Fibroblast of skin of right biceps (primary cell): ENCODE data around the gene RSPO4.

Source experiments
- DNase-seq: peaks from one replicate; pipeline ENCODE4 v3.0.0-alpha.2; 2013

RSPO4 gene

DNA sequence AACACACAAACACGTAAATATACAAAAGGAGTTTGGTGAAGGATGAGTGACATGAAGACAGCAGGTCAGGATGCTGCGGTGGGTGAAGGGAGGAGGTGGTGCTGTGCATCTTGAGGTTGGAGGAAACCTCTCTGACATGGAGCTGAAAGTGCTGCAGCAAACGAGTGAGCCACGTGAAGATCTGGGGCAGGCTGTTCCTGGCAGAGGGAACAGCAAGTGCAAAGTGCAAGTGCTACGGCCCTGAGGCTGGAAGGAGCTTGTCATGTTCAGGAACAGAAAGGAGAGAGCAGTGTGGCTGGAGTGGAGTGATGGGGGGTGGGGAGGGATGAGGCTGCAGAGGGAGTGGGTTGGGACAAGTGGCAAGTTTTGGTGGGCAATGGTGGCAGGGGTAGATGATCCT is 61.2 kb downstream of the RSPO4 start:
- no peak for DNase-seq

DNA sequence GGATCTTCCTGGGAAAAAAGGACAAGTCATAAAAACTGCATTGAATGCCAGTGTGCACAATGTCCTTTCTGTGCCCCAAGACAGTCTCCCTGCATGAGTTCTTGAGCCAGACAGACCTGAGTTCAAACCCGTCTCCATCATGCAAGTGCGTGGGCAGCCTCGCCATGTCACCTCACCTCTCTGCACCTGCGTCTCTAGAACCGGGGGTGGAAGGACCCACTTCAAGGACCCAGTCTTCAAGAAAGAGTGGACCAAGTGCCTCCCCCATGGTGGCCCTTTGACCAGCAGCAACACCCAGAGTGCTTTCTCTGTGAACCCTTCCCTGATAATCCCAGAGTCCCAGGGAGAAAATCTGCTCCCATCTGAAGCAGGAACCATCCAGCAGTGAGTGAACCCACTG is 62.5 kb downstream of the RSPO4 start:
- DNase-seq, result no peak

DNA sequence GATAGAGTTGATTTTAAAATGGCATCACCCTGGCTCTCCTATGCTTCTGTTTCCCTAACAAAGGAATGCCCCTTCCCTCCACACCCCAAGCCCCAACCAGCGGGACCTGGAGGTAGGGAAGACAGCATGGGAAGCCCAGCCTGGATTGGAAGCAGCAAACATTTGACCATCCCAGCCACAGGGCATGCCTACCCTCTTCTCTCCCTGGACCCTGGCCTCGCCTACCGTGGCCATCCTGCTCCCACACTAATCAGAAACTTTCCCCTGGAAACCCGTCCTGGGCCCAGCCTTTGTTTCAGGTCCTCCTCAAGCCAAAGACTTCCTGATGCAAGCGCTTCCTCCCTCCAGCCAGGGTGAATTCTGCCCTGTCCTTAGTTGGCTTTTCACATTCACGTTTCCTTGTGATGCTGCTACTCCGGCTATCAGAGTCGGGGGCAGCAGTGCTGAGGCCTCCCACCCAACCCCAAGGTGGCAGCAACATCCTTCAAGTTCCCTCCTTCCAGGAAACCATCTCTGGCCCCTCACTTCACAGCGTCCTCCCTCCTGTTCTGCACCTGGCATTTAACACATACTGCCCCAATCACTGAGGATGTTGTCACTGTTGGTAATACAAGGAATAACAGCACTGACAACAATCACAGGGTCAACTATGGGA is 67.8 kb downstream of the RSPO4 start:
- no peak for DNase-seq

DNA sequence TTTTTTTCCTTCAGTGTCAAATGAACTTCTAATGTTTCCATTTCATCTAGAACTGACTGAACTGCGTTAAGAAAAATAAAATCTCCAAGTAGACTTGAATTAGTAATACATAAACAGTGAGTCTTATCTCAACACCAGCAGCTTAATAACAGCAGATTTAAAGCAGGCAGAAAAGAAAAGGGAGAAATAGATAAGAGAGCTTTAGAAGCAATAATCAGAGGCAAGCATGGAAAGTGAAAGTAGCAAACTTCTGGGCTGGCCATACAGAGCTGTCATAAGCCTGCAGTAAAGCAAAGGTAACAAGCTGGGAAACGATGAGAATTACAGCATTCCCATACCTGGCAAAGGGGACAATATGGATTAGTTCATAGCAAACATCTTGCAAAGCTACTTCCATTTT is 69.1 kb downstream of the RSPO4 start:
- DNase-seq, result no peak

DNA sequence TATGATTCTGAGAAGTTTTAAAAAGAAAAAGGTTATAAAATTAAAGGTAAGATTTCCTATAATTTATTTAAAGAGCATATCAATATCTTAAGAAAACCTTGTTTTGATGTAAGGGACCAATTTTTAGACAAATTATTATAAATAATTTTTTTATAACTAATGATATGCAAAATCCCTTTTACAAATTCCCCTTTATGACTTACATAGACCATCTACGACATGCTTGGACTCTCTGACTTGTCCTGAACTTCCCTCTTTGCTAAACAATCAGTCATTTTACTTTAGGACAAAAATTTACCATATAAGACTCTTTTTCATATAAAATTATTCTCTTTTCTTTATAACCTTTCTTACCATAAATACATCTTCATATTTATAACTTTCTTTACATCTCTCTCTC is 70.7 kb downstream of the RSPO4 start:
- no peak for DNase-seq

DNA sequence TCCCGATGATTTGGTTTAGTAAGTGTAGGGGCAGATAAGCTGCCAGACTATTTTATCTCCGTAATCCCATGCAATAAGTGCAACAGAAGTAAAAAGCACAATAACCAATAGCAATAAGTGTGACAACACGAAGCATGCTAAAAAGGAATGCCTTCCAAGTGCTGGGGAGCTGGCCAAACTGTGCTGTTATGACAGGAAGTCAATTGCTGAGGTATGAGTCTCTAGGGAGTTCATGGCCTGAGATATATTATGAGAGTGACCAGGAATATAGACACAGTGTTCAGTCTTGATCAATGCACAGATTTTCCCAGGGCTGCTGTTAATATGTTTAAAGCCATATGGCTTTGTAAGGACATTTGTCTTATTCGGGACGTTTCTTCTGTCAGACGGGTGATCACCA is 75.4 kb downstream of the RSPO4 start:
- no peak for DNase-seq

DNA sequence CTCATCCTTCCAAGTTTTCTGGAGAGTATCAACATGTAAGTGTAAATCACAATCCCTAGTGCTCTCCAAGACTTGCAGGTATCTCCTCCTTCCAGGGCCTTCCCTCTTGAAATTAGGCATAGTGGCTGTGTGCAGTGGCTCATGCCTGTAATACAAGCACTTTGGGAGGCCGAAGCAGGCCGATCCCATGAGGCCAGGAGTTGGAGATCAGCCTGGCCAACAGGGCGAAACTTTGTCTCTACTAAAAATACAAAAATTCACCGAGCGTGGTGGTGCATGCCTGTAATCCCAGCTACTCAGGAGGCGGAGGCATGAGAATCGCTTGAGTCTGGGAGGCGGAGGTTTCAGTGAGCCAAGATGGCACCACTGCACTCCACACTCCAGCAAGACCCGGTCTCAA is 76.6 kb downstream of the RSPO4 start:
- no peak for DNase-seq

DNA sequence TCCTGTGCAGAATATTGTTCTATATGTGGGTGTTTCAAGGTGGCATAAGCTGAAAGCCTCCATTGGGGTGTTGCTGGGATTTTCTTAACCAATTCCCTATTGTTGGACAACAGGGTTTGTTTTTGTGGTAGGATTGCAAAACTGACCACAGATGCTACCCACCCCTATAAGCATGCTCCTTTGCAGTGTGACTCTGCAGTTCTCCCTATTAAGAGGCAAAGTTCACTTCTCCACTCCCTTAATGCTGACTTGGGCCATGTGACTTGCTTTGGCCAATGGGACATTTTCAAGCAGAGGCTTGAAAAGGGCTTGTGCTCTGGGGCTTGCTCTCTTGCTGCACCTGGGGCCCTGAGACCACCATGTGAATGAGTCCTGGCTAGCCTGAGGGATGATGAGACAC is 77.5 kb downstream of the RSPO4 start:
- no peak for DNase-seq

DNA sequence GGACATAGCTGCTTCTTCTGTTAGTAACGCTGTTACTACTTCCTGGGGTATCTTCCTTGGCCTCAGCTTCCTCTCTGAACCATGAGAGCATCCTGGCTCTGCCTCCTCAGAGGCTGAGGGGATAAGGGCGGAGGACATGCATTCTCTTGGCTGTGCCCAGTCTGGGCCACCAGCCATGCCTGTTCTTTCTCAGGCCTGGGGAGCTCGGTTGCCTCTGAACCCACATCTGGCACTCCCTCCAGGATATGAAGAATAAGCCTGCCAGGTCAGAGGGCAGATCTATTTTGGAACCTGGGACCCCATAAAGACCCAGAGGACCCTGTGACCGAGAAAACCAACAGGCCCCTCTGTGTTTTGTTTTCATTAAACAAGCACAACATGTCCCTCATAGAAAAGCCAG is 79.3 kb downstream of the RSPO4 start:
- DNase-seq, result no peak

DNA sequence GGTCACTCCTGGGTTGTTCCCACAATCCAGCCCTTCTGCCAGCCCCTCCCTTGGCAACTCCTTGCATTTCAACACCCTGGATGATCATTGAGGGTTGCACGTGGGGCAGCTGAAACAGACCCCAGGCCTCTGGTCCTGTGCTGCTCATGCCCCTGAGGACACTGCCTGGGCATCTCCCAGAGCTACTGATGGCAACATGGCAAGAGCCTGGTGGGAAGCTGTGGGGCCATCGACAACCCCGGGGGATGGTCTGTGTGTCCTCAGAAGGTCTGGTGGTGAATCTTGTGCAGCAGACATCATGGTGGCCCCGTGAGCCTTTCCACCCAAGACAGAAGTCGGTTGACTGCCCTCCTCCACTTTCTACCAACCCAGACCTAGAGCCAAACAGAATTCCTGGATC is 81.0 kb downstream of the RSPO4 start:
- DNase-seq, result no peak

DNA sequence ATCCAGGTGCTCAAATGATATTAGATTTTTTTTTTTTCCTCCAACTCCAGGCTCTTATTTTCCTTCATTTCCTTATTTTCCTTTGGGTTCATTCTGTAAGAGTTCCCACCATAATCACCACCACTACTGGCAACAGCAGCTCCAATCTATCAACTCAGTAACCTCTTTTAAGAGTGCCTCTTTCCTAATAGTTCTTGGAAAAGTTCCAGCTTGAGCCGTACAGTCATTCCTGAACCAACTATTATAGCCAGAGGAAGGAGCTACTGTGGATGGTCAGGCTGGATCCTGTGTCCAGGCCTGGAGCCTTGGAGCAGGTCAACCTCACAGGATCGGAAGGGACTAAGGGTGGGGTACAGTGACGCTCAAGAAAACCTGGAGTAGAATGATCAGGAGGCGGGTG is 81.8 kb downstream of the RSPO4 start:
- DNase-seq, result no peak

DNA sequence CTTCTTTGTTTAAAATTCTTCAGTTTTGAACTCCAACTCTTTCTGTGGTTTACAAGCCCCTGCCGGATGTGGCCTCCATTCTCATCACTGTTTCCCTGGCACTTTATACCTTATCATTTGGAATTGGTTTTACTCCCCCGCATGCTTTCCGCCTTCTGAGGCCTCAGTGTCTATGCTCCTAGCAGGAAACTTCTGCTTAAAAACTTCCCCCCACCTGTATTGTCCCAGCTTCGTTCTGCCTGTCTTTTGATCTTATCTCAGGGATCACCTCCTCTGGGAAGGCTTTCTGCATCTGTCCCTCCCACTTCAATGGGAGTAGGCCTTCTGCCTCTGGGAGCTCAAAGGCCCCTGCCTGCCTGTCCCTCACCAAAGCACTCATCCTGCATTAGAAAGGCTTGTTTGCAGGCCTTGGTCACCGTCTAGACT is 82.6 kb downstream of the RSPO4 start:
- no peak for DNase-seq

DNA sequence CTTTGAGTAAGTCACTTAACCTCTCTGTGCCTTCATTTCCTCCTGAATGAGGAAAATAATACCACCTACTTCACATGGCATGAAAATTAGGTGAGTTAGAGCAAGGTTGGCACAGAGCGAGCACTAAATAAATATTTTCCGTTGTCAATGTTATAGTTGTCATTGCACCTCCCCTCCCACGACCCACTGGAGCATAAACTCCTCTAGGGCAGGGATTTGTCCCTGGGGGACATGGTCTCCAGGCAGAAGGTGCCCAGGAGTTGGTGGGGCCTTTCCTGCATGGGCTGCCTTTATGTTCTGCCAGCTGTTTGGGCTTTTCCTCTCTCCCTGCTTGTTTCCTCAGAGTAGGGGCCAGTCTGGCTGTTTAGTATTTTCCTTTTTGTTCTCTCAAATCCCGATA is 84.7 kb downstream of the RSPO4 start:
- no peak for DNase-seq

DNA sequence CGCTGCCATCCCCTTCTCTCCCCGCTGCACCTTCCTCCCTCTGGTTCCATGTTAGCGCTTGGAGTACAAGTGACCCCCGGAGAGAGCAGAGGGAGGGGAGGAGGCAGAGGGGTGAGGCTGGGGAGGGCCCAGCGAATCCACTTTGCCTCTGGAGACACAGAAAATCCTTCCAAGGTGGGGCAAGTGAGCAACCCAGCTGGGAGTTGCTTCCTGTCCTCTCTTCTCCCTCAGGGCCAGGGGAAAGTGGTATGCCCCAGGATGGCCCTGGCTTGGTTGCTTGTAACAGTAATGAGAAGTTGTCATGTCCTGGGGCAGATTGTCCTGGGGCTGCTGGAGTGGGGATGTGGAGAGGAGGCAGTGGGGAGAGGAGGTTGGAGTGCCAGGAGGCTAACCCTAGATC is 85.3 kb downstream of the RSPO4 start:
- no peak for DNase-seq

DNA sequence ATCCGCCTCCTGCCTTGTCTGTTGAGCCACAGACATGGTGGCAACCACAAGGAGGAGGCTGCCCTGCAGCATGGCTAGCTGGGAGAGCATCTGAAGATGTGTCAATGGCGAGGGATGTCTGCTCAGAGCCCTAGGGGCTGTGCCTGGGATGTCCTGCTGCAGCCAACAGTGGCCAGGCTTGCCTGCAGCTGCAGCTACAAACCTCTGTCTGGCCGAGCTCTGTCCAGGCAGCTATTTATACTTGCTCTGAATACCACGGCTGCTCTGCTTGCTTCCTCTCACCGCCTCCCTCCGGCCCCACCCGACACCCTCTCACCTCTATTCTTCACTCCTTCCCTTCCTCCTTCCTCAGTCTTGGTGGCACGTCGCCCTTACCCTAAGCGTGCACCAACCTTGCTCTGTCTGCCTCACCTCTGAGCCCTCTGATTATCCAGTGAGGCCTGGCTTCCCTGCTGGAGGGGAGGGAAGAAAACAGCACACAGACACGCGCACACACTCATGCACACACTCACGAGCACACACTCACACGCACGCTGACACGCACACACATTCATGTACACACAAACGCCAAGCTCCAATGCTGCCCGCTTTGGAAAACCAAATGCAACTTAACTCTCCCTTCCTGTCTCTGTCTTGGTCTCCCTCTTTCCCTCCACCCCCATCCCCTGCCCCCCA is 85.8 kb downstream of the RSPO4 start, which contains the start of gene ANGPT4:
ANGPT4 (minus strand) TSS at position 210 of the 675 bp plus-strand sequence; CDS start at position 90, 120 bp downstream.
- no peak for DNase-seq

DNA sequence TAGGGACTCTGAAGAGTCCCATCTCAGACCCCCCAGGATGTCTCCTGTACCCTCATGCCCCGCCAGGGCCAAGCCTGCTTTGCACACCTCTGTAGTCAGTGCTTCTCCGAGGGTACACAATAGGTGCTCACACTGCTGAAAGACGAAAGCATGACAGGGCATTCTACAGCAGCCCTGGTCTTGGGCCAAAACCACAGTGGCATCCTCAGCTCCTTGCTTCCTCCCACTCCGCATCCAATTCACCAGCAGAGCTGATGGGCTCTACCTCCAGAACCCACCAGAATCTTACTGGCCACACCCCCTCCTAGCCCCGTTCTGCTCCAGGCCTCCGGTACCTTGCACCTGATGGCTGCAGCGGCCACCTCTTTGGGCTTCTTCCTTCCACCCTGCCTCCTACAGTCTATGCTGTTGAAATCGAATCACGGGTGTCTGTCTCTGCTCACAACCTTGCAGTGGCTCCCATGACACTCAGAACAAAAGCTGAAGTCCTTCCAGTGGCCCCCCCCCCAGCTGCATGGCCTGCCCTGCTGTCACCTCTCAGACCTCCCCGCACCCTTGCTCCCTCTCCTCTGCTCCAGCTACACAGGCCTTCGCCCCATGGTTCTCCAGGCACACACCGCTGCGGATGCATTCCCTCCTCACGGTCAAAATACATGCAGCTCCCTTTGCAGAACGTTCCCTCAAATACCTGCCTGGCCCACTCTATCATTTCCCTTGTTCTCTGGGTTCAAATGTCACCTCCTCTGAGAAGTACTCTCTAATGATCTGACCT is 87.2 kb downstream of the RSPO4 start:
- DNase-seq, result no peak

DNA sequence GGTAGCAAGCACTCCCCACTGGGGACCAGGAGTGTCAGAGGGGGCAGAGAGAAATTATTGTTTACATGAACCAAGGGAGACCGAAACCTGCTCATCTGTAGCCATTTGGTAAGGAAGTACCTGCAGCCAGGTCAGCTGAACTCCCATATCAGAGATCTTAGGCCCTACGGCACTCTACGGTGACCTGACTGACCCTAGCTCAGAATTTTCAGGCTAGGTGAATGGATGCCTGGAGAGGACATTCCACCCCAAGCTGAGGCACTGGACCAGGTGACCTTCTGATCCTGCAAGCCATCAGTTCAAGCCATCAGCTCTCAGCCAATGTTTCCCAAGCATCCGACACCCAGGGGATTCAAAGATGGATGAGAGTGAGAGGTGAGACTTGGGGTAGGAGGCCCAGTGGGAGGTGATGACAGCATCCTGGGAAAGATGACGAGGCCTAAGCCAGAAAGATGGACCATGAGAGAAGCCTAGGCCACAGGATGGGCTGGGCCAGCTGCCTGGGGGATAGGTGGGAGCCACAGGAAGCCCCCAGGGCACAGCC is 88.7 kb downstream of the RSPO4 start:
- no peak for DNase-seq

DNA sequence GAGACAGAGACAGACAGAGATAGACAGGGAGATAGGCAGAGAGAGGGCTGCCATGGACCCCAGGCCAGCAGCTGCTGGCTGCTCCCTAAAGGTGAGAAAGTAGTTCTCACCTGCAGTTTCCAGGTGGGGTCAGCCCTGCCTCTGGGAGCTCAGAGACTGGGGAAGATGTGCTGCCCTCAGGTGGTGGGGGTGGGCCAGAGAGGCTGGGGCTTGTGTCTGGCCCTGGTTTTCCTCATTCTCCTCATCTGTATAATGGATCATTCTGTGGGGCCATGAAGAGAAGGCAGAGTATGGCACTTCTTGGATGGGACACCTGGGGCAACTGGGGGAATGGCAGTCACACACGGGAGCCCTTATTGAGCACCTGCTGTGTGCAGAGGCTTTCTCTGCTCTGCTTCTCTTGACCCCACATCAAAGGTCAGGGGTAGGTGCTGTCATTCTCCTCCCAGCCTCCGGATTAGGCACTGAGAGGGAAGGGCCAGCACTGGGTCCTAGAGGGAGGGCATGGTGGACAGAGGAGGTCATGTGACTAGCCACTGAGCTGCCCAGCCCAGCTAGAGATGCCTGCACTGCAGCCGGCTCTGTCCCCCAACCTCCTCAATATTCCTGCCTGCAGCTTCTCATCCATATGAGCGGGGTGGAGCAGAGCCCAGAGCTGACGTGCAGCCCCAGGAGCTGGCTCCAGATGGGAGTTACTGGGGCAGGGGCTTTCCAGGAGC is 90.1 kb downstream of the RSPO4 start:
- DNase-seq, result no peak

DNA sequence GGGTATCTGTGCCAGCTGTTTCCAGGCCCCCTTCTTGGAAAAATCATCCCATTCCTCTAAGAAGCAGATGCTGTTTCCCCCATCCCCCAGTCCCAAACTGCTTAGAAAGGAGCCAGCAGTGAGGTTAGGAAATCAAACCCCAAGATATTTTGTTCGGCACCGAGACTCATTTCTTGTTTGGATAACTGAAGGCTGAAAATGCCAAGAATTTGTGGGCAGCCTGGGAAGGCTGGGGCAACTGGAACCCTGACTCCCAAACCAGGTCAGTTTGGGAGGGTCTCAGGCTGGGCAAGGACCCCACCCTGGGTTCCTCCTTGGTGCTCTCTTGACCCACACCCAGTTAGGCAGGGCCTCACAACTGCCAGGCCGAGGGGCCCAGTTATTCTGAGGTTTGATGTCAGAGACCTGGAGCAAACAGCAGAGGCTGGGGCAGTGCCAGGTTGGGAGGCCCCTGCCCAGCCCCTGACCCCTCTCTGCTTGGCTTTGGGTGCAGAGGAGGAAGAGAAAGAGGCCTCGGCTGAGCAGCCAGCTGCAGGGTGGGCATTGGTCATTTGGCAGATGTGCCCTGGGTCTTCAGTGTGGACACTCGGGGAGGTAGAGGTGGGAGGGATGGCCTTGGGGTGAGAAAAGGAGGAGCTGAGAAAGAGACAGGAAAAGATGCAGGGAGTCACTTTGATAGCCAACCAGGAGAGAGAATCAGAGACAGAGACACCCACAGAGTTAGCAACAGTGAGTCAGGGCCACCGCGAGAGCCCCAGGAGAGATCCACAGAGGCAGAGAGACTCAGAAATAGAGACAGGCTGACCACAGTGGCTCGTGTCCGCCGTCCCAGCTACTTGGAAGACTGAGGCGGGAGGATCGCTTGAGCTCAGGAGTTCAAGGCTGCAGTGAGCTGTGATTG is 91.0 kb downstream of the RSPO4 start:
- DNase-seq, result peak; percentile 59

DNA sequence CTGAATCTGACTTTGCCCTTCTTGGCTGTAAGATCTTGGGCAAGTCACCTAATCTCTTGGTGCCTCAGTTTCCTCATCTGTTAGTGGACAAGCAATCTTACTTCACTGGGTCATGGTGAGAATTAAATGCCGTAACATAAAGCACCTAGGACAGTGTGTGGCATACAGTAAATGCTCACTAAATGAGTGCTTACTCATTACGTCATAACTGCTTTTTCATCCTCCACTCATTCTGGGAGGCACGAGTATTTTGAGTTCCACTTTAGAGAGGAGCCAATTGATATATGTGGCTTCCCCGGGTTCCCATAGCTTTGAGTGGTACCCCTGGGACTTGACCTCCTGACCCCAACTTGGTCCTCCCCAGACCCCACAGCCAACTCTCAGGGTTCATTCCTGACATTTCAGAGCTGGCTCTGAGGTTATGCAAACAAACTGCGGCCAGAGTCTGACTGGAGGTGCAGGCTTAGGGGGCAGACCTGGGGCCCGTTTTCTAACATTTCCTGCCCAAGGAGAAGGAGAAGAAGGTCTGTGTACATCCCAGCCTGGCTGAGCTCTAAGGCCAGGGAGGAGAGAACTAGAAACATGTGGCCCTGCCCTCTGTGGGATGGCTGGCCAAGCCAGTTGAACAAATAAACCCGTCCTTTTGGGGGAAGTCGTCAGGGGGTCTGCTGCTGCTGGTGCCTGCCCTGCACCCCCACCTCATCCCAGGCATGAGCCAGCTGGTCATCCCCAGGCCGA is 91.8 kb downstream of the RSPO4 start:
- peak; percentile 35 for DNase-seq

DNA sequence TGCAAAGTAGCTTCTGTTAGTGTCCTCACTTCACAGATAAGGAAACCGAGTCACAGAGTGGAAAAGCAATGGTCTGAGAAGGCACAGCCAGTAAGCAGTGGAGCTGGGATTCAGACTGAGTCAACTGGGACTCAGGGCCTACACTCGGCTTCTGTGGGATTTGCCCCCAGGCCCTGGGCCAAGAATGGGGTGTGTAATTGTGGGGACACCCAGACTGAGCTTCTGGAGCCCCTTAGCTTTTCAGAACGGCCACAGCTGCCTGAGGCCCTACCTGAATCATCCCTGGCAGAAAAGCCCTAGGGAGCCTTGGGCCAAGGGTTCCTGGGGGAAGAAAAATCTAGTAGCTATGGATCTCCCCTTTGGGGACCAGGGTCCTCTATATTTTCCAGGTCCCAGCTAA is 92.5 kb downstream of the RSPO4 start:
- DNase-seq, result no peak
